ENCODE results near the gene KLHL29.

DNA sequence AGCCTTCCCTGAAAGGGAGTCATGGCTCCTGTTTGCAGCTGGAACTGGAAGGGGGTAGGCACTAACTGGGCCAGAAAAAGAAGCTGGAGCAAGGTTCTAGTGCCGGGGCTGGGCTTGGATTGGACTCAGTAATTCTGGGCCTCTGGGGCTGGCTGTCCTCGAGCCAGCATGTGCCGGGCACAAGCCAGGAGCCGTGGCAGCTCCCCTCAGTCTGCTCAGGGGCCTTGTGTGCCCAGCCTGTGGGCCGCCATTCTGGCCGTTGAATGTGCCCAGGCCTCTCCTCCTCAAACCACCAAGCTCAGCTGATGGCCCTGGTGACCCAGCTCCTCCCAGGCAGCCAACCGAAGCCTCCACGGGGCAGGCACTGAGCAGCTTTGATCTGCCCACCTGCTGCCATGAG is 119.6 kb downstream of the KLHL29 start:
- TF ChIP-seq, protein P1, sequence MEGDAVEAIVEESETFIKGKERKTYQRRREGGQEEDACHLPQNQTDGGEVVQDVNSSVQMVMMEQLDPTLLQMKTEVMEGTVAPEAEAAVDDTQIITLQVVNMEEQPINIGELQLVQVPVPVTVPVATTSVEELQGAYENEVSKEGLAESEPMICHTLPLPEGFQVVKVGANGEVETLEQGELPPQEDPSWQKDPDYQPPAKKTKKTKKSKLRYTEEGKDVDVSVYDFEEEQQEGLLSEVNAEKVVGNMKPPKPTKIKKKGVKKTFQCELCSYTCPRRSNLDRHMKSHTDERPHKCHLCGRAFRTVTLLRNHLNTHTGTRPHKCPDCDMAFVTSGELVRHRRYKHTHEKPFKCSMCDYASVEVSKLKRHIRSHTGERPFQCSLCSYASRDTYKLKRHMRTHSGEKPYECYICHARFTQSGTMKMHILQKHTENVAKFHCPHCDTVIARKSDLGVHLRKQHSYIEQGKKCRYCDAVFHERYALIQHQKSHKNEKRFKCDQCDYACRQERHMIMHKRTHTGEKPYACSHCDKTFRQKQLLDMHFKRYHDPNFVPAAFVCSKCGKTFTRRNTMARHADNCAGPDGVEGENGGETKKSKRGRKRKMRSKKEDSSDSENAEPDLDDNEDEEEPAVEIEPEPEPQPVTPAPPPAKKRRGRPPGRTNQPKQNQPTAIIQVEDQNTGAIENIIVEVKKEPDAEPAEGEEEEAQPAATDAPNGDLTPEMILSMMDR (IDR thresholded peaks at IDR 0.05; ENCODE audit: low read depth, low read length), result no peak
- no peak for TF ChIP-seq POLR2A (IDR thresholded peaks at IDR 0.05; ENCODE audit: extremely low read depth, insufficient read length)
- TF ChIP-seq, protein P2, sequence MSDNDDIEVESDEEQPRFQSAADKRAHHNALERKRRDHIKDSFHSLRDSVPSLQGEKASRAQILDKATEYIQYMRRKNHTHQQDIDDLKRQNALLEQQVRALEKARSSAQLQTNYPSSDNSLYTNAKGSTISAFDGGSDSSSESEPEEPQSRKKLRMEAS (IDR thresholded peaks at IDR 0.05; ENCODE audit: low read depth, low read length), result no peak

Data from NB4 (cell line).